ENCODE data around the gene OR6J1.

Gene OR6J1

DNA sequence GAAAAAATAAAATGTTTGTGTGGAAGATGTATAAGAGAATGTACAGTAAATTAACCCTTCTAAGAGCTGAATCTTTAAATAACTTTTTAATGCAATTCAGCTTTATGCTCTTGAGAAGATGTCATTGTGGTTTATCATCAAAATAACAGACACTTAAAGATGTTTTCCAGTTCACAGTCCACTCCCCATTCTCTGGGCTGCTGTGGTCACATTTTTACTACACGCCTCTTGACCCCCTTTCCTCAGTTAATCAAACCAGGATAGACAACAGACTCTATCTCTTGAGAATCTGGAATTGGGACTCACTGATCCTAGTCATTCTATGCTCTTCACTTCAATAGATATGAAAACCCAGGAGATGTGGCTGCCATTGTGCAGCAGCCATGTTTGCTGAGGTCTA, 24.7 kb upstream of the OR6J1 start:
- no peaks in the 10 kb centered on the region for H3K27me3 ChIP-seq (ENCODE audit: control insufficient read depth in 5 of 5, insufficient read depth in 4 of 5, low read length in 5 of 5)
- H3K4me1 ChIP-seq (ENCODE audit: control insufficient read depth in 5 of 5, insufficient read depth in 5 of 5, low read length in 5 of 5), result peaks cover 3 to 12% (median 8%) of the 10 kb centered on the region in 5 donors
- no peak overlapping the region for H3K9ac ChIP-seq (ENCODE audit: low read length in 5 of 5)
- H3K36me3 ChIP-seq (ENCODE audit: control insufficient read depth in 5 of 5, insufficient read depth in 5 of 5, low read length in 5 of 5), result no peaks in the 10 kb centered on the region
- H3K9me3 ChIP-seq (ENCODE audit: control insufficient read depth in 5 of 5, low read length in 5 of 5), result no peaks in the 10 kb centered on the region
- no peak overlapping the region for H3K27ac ChIP-seq (ENCODE audit: low read depth, low read length)
- H3K4me3 ChIP-seq (ENCODE audit: low read depth in 1 of 5, low read length in 5 of 5), result no peak overlapping the region

DNA sequence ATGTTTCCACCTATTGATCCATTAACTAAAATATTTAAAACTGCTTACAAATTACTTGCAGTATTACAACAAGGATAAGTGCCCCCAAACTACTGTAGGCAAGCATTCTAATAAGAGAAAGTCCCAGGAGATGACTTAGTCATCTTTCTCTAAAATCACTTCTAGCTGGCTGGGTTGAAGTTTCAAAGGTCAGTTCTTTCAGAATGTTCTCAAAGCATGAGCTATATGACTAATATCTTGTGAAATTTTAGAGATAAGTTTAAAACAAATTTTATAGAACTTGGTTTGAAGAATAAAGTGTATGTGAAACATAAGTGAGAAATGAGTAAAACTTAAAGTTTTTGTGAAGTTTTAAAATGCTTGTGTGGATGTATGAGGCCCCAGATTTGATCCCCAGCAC, 24.3 kb upstream of the OR6J1 start:
- no peak overlapping the region for H3K4me3 ChIP-seq (ENCODE audit: low read depth in 1 of 5, low read length in 5 of 5)
- no peak overlapping the region for H3K9ac ChIP-seq (ENCODE audit: low read length in 5 of 5)
- H3K27me3 ChIP-seq (ENCODE audit: control insufficient read depth in 5 of 5, insufficient read depth in 4 of 5, low read length in 5 of 5), result no peaks in the 10 kb centered on the region
- H3K4me1 ChIP-seq (ENCODE audit: control insufficient read depth in 5 of 5, insufficient read depth in 5 of 5, low read length in 5 of 5), result peaks cover 3 to 12% (median 8%) of the 10 kb centered on the region in 5 donors
- H3K27ac ChIP-seq (ENCODE audit: low read depth, low read length), result peak overlapping the region; percentile 23
- H3K36me3 ChIP-seq (ENCODE audit: control insufficient read depth in 5 of 5, insufficient read depth in 5 of 5, low read length in 5 of 5), result no peaks in the 10 kb centered on the region
- no peaks in the 10 kb centered on the region for H3K9me3 ChIP-seq (ENCODE audit: control insufficient read depth in 5 of 5, low read length in 5 of 5)

DNA sequence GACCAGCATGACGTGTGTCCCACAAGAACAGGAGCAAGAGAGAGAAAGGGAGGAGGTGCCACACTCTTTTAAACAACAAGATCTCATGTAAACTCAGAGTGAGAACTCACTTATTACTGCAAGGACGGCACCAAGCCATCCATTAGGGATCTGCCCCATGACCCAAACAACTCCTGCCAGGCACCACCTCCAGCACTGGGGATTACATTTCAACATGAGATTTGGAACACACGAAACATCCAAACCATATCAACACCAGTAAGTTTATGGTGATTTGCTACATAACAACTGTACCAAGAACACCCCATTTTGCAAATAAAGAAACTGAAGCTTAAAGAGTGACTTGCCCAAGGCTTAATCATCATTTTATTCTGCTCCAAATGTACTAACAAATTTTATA, 23.7 kb upstream of the OR6J1 start:
- H3K9ac ChIP-seq (ENCODE audit: low read length in 5 of 5), result no peak overlapping the region
- H3K9me3 ChIP-seq (ENCODE audit: control insufficient read depth in 5 of 5, low read length in 5 of 5), result no peaks in the 10 kb centered on the region
- no peaks in the 10 kb centered on the region for H3K36me3 ChIP-seq (ENCODE audit: control insufficient read depth in 5 of 5, insufficient read depth in 5 of 5, low read length in 5 of 5)
- H3K4me3 ChIP-seq (ENCODE audit: low read depth in 1 of 5, low read length in 5 of 5), result no peak overlapping the region
- peak overlapping the region; percentile 23 for H3K27ac ChIP-seq (ENCODE audit: low read depth, low read length)
- no peaks in the 10 kb centered on the region for H3K27me3 ChIP-seq (ENCODE audit: control insufficient read depth in 5 of 5, insufficient read depth in 4 of 5, low read length in 5 of 5)
- peaks cover 3 to 12% (median 8%) of the 10 kb centered on the region in 5 donors for H3K4me1 ChIP-seq (ENCODE audit: control insufficient read depth in 5 of 5, insufficient read depth in 5 of 5, low read length in 5 of 5)

DNA sequence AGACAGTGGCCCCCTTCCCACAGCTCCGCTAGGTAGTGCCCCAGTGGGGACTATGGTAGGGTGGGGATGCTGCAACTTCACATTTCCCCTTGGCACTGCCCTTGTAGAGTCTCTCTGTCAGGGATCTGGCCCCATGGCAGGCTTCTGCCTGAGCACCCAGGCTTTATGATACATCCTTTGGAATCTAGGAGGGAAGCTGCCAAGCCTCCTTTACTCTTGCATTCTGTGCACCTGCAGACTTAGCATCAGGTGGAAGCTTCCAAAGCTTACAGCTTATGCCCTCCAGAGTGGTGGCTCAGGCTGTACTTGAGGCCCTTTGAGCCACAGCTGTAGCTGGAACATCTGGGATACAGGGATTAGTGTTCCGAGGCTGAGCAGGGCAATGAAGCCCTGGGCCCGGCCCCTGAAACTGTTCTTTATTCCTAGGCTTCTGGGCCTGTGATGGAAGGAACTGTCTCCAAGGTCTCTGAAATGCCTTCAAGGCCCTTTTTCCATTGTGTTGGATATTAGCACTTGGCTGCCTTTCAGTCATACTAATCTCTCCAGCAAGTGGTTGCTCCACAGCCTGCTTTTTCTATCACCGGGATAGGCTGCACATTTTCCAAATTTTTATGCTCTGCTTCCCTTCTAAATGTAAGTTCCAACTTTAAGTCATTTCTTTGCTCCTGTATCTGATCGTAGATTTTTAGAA, 22.2 kb upstream of the OR6J1 start:
- Histone ChIP-seq H3K4me3 (ENCODE audit: low read depth in 1 of 5, low read length in 5 of 5) (no peak overlapping the region), H3K27ac (ENCODE audit: low read depth, low read length) (no peak overlapping the region), H3K27me3 (ENCODE audit: control insufficient read depth in 5 of 5, insufficient read depth in 4 of 5, low read length in 5 of 5) (no peaks in the 10 kb centered on the region), H3K9ac (ENCODE audit: low read length in 5 of 5) (no peak overlapping the region), H3K4me1 (ENCODE audit: control insufficient read depth in 5 of 5, insufficient read depth in 5 of 5, low read length in 5 of 5) (peaks cover 3 to 12% (median 8%) of the 10 kb centered on the region in 5 donors), H3K36me3 (ENCODE audit: control insufficient read depth in 5 of 5, insufficient read depth in 5 of 5, low read length in 5 of 5) (no peaks in the 10 kb centered on the region), H3K9me3 (ENCODE audit: control insufficient read depth in 5 of 5, low read length in 5 of 5) (no peaks in the 10 kb centered on the region)

DNA sequence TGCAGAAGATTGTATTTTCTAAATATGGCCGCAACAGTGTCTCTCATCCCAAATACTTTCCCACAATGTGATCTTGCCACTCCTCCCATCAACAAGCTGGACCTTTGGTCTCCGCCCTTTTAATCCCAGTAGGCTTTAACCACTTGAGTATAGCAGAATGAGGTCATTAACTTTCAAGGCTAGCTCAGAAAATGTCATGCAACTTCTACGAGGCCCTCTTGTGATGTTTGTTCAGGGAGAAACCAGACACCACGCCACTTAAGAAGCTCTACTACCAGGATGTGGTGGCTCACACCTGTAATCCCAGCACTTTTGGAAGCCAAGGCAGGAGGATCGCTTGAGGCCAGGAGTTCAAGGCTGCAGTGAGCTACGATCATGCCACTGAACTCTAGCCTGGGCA, 20.1 kb upstream of the OR6J1 start:
- no peaks in the 10 kb centered on the region for H3K27me3 ChIP-seq (ENCODE audit: control insufficient read depth in 5 of 5, insufficient read depth in 4 of 5, low read length in 5 of 5)
- H3K27ac ChIP-seq (ENCODE audit: low read depth, low read length), result no peak overlapping the region
- H3K9me3 ChIP-seq (ENCODE audit: control insufficient read depth in 5 of 5, low read length in 5 of 5), result no peaks in the 10 kb centered on the region
- no peaks in the 10 kb centered on the region for H3K36me3 ChIP-seq (ENCODE audit: control insufficient read depth in 5 of 5, insufficient read depth in 5 of 5, low read length in 5 of 5)
- H3K4me3 ChIP-seq (ENCODE audit: low read depth in 1 of 5, low read length in 5 of 5), result no peak overlapping the region
- no peak overlapping the region for H3K9ac ChIP-seq (ENCODE audit: low read length in 5 of 5)
- H3K4me1 ChIP-seq (ENCODE audit: control insufficient read depth in 5 of 5, insufficient read depth in 5 of 5, low read length in 5 of 5), result peaks cover 3 to 12% (median 8%) of the 10 kb centered on the region in 5 donors

DNA sequence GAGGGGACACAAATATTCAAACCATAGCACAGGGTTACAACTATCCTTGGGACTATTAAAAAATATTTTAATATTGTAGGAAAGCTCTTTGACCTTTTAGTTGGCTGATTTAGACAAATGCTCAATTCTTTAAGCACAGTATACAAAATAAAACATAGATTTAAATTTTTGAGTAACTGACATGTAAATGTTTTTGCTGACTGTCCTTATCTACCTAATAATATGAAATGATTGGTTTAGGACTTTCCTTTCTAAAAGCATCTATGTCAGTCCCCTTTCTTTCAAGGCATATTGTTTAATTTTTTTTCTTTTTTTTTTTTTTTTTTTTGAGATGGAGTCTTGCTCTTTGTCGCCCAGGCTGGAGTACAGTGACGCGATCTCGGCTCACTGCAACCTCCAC, 16.5 kb upstream of the OR6J1 start:
- Histone ChIP-seq H3K4me3 (ENCODE audit: low read depth in 1 of 5, low read length in 5 of 5) (no peak overlapping the region), H3K27ac (ENCODE audit: low read depth, low read length) (no peak overlapping the region), H3K4me1 (ENCODE audit: control insufficient read depth in 5 of 5, insufficient read depth in 5 of 5, low read length in 5 of 5) (peaks cover 0 to 13% (median 12%) of the 10 kb centered on the region in 5 donors), H3K9ac (ENCODE audit: low read length in 5 of 5) (no peak overlapping the region), H3K27me3 (ENCODE audit: control insufficient read depth in 5 of 5, insufficient read depth in 4 of 5, low read length in 5 of 5) (no peaks in the 10 kb centered on the region), H3K36me3 (ENCODE audit: control insufficient read depth in 5 of 5, insufficient read depth in 5 of 5, low read length in 5 of 5) (no peaks in the 10 kb centered on the region), H3K9me3 (ENCODE audit: control insufficient read depth in 5 of 5, low read length in 5 of 5) (no peaks in the 10 kb centered on the region)

DNA sequence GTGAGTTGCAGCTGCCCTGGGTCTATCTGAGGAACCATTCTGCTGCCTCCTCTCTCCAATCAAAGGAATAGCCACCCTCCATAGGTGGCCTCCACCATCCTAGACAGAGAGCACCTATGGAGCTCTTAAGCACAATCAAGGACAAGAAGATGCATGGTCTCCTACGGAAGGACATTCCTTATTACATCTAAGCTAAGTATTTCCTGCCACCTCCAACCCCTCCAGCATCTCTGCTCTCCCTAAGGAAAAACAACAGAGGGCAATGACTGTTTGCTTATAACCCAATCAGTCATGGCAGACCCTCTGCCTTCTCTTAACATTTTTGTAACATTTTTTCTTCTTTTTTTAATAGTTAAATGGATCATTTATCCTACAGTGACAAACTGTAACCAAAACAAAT, 14.8 kb upstream of the OR6J1 start:
- no peaks in the 10 kb centered on the region for H3K36me3 ChIP-seq (ENCODE audit: control insufficient read depth in 5 of 5, insufficient read depth in 5 of 5, low read length in 5 of 5)
- H3K4me1 ChIP-seq (ENCODE audit: control insufficient read depth in 5 of 5, insufficient read depth in 5 of 5, low read length in 5 of 5), result peaks cover 0 to 13% (median 12%) of the 10 kb centered on the region in 5 donors
- no peak overlapping the region for H3K27ac ChIP-seq (ENCODE audit: low read depth, low read length)
- no peak overlapping the region for H3K4me3 ChIP-seq (ENCODE audit: low read depth in 1 of 5, low read length in 5 of 5)
- H3K9ac ChIP-seq (ENCODE audit: low read length in 5 of 5), result no peak overlapping the region
- H3K9me3 ChIP-seq (ENCODE audit: control insufficient read depth in 5 of 5, low read length in 5 of 5), result no peaks in the 10 kb centered on the region
- H3K27me3 ChIP-seq (ENCODE audit: control insufficient read depth in 5 of 5, insufficient read depth in 4 of 5, low read length in 5 of 5), result no peaks in the 10 kb centered on the region

DNA sequence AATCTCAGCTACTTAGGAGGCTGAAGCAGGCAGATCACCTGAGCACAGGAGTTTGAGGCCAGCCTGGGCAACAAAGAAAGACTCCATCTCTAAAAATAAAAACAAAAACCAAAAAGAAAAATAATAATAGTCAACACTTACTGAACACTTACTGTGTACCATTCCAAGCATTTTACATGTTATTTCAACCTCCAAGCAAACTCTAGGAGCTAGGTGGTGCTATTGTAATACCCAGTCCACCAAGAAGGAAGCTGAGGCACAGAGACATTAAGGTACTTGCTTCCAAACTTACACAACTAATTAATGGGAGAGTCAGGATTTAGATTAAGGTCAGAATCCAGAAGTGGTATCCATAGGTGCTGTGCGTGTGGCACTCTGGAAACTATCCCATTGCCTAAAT, 13.7 kb upstream of the OR6J1 start:
- Histone ChIP-seq H3K27me3 (ENCODE audit: control insufficient read depth in 5 of 5, insufficient read depth in 4 of 5, low read length in 5 of 5) (no peaks in the 10 kb centered on the region), H3K4me3 (ENCODE audit: low read depth in 1 of 5, low read length in 5 of 5) (no peak overlapping the region), H3K9ac (ENCODE audit: low read length in 5 of 5) (no peak overlapping the region), H3K36me3 (ENCODE audit: control insufficient read depth in 5 of 5, insufficient read depth in 5 of 5, low read length in 5 of 5) (no peaks in the 10 kb centered on the region), H3K27ac (ENCODE audit: low read depth, low read length) (no peak overlapping the region), H3K4me1 (ENCODE audit: control insufficient read depth in 5 of 5, insufficient read depth in 5 of 5, low read length in 5 of 5) (peaks cover 0 to 13% (median 12%) of the 10 kb centered on the region in 5 donors), H3K9me3 (ENCODE audit: control insufficient read depth in 5 of 5, low read length in 5 of 5) (no peaks in the 10 kb centered on the region)

DNA sequence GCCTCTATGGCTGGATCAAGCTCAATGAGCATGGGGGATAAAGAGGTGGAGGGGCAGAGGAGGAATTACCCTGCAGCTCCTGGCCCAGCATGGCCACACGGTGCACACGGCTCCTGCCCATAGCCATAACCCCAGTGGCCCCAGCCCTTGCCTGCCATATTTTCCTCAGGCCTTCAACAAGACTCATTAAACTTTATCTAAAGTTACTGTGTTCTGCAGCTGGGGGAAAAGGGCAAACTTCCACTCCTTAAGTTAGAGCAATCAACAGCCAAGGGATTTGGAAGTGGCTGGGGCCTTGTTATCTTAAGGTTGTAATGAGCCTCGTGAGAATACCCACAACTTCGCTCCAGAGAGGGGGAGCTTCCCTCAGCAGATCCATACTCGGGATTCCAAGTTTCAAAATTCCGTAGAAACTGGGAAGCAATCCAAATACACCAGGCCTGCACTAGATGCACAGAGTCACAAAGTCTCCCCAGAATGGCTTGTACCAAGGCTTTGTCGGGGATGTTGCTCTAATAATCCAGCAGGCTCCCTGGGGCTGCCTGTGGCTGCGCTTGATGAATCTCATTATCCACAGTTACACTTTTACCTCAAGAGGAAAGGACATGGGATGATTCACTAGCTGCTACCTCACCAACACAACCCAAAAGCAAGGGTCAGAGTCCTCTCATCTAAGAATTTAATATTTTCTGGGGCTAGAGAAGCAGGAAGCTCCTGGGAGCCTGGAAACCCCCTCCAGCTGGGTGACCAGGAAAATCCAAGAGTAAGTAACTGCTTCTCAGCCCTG, 13.0 kb upstream of the OR6J1 start:
- Histone ChIP-seq H3K36me3 (ENCODE audit: control insufficient read depth in 5 of 5, insufficient read depth in 5 of 5, low read length in 5 of 5) (no peaks in the 10 kb centered on the region), H3K27me3 (ENCODE audit: control insufficient read depth in 5 of 5, insufficient read depth in 4 of 5, low read length in 5 of 5) (no peaks in the 10 kb centered on the region), H3K9me3 (ENCODE audit: control insufficient read depth in 5 of 5, low read length in 5 of 5) (no peaks in the 10 kb centered on the region), H3K9ac (ENCODE audit: low read length in 5 of 5) (peak overlapping the region in 1 of 5 donors; percentile 41), H3K4me3 (ENCODE audit: low read depth in 1 of 5, low read length in 5 of 5) (no peak overlapping the region), H3K27ac (ENCODE audit: low read depth, low read length) (no peak overlapping the region), H3K4me1 (ENCODE audit: control insufficient read depth in 5 of 5, insufficient read depth in 5 of 5, low read length in 5 of 5) (peaks cover 0 to 13% (median 12%) of the 10 kb centered on the region in 5 donors)

DNA sequence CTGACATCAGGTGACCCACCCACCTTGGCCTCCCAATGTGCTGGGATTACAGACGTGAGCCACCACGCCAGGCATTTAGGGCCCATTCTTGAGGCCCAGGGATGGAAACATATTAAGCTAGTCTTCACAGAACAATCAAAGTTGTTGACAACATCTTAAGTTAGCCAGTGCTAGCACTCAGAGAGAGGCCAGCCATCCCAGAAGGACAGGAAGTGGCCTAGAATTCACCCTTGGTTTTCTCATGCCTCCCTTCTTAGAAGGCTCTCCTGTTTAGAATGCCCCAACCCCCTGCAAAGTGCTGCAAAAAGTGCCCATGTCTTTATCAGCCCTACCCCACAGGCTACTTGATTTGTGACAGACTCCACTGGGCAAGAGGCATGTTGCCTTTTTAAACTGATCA, 12.1 kb upstream of the OR6J1 start:
- no peaks in the 10 kb centered on the region for H3K9me3 ChIP-seq (ENCODE audit: control insufficient read depth in 5 of 5, low read length in 5 of 5)
- no peaks in the 10 kb centered on the region for H3K27me3 ChIP-seq (ENCODE audit: control insufficient read depth in 5 of 5, insufficient read depth in 4 of 5, low read length in 5 of 5)
- H3K4me1 ChIP-seq (ENCODE audit: control insufficient read depth in 5 of 5, insufficient read depth in 5 of 5, low read length in 5 of 5), result peaks cover 0 to 13% (median 12%) of the 10 kb centered on the region in 5 donors
- no peak overlapping the region for H3K9ac ChIP-seq (ENCODE audit: low read length in 5 of 5)
- no peaks in the 10 kb centered on the region for H3K36me3 ChIP-seq (ENCODE audit: control insufficient read depth in 5 of 5, insufficient read depth in 5 of 5, low read length in 5 of 5)
- no peak overlapping the region for H3K27ac ChIP-seq (ENCODE audit: low read depth, low read length)
- no peak overlapping the region for H3K4me3 ChIP-seq (ENCODE audit: low read depth in 1 of 5, low read length in 5 of 5)

All from subcutaneous abdominal adipose tissue (tissue), 5 donors.